Activated naive CD4-positive, alpha-beta T cell treated with anti-CD3 and anti-CD28 coated beads, Interleukin-2, amount 10 ng/mL, durations not matched to agents 7 days and 5 days (primary cell): ENCODE results near the gene ATP6AP1.

Experiments used
- CTCF ChIA-PET: fragments of 350-600 bp; sonication (Branson Sonifier 250); formaldehyde crosslinking; loops from one replicate; lab custom pipeline; 2021; ENCODE audit warnings: antibody characterized with exemption; lab: Charles Lee
- DNase-seq: peaks from one replicate; pipeline ENCODE4 v3.0.0-alpha.2; 2020
- H3K27ac Mint-ChIP-seq: one replicate; pipeline ENCODE4 v1.8.0; 2021; ENCODE audit warnings: mild to moderate bottlenecking, moderate library complexity, mixed read lengths
- H3K27me3 Mint-ChIP-seq: one replicate; pipeline ENCODE4 v1.8.0; 2021; ENCODE audit warnings: mild to moderate bottlenecking, mixed read lengths
- H3K36me3 Mint-ChIP-seq: one replicate; pipeline ENCODE4 v1.8.0; 2021; ENCODE audit warnings: mixed read lengths
- H3K4me1 Mint-ChIP-seq: one replicate; pipeline ENCODE4 v1.8.0; 2021; ENCODE audit warnings: mixed read lengths
- H3K4me3 Mint-ChIP-seq: one replicate; pipeline ENCODE4 v1.8.0; 2021; ENCODE audit warnings: mild to moderate bottlenecking, moderate library complexity, mixed read lengths
- H3K9me3 Mint-ChIP-seq: one replicate; pipeline ENCODE4 v1.8.0; 2021; ENCODE audit warnings: mixed read lengths

Gene ATP6AP1

DNA sequence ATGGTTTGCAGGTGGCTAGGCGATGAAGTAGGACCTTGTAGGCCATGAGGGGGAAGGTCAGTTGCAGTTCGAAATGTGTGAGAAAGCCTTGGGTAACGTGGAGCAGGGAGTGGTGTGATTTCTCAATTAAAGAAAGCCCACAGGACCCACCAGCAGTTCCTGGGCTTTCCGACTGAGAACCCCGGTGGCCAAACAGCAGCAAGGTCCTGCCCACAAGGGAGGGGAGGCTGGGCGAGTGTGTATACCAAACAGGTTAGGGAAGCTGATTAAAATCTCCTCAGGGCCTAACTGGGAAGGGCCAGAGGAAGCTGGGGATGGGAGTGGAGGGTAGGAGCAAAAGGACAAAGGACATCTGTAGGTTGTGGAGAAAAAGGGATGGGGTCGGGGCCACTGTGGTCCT lies 2.4 kb downstream of the ATP6AP1 start:
- Mint-ChIP-seq H3K27ac (no peak overlapping the region), H3K4me3 (no peak overlapping the region), H3K4me1 (peaks cover 31% of the 10 kb centered on the region), H3K9me3 (no peaks in the 10 kb centered on the region), H3K27me3 (no peaks in the 10 kb centered on the region), H3K36me3 (peaks cover 9% of the 10 kb centered on the region)
- DNase-seq: no peak
- CTCF ChIA-PET: no interaction called here

DNA sequence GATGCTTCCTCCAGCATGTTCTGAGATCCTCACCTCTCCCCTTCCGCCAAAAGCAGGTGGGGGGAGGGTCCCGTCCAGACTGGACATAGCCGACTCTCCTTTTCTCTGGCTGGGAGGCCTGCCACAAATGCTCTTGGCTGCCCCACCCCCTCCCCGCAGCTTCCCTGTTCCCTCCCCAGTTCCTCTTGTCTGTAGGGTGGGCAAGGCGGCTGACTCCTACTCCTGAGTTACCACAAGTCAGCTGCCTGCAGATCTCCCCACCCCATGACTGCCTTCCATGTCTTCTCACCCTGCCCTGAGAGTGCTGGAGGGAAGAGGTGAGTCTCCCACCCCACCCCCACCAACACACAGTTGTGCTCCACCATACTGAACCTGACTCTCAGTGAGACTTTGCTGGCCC lies 2.9 kb downstream of the ATP6AP1 start:
- Mint-ChIP-seq H3K4me3 (no peak overlapping the region), H3K4me1 (peaks cover 35% of the 10 kb centered on the region), H3K9me3 (no peaks in the 10 kb centered on the region), H3K27me3 (no peaks in the 10 kb centered on the region), H3K27ac (no peak overlapping the region), H3K36me3 (peaks cover 14% of the 10 kb centered on the region)
- no peak for DNase-seq
- CTCF ChIA-PET: no interaction called here

DNA sequence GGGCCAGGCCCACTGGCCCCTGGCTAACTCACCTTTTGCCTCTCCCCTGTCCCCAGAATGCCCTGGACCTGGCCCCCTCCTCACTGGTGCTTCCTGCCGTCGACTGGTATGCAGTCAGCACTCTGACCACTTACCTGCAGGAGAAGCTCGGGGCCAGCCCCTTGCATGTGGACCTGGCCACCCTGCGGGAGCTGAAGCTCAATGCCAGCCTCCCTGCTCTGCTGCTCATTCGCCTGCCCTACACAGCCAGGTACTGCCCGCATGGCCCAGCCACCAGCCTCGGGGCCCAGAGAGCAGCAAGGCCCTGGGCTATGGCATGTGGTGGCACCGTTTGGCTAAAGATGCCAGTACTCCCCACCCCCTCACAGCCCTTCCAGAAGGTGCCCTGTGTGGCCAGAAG lies 3.7 kb downstream of the ATP6AP1 start:
- DNase-seq: no peak
- H3K27ac Mint-ChIP-seq: no peak overlapping the region
- H3K4me3 Mint-ChIP-seq: no peak overlapping the region
- no peaks in the 10 kb centered on the region for H3K9me3 Mint-ChIP-seq
- H3K4me1 Mint-ChIP-seq: peaks cover 34% of the 10 kb centered on the region
- no peaks in the 10 kb centered on the region for H3K27me3 Mint-ChIP-seq
- H3K36me3 Mint-ChIP-seq: peaks cover 14% of the 10 kb centered on the region
- CTCF ChIA-PET: no interaction called here

DNA sequence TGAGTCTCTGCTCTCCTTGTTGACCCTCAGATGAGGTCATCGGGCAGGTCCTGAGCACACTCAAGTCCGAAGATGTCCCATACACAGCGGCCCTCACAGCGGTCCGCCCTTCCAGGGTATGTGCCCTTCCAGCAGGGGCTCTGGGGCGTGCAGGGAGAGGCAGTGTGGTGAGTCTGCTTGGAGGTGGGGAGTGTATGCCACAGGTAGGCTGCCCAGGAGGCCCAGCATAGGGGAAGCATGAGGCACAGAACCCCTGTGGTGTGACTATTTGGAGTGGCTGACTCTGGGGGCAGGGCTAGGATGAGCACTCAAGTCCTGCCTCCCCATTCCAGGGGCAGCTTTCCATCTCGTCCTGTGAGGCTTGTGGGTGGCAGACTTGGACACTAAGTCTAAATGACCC lies 5.1 kb downstream of the ATP6AP1 start:
- DNase-seq: no peak

DNA sequence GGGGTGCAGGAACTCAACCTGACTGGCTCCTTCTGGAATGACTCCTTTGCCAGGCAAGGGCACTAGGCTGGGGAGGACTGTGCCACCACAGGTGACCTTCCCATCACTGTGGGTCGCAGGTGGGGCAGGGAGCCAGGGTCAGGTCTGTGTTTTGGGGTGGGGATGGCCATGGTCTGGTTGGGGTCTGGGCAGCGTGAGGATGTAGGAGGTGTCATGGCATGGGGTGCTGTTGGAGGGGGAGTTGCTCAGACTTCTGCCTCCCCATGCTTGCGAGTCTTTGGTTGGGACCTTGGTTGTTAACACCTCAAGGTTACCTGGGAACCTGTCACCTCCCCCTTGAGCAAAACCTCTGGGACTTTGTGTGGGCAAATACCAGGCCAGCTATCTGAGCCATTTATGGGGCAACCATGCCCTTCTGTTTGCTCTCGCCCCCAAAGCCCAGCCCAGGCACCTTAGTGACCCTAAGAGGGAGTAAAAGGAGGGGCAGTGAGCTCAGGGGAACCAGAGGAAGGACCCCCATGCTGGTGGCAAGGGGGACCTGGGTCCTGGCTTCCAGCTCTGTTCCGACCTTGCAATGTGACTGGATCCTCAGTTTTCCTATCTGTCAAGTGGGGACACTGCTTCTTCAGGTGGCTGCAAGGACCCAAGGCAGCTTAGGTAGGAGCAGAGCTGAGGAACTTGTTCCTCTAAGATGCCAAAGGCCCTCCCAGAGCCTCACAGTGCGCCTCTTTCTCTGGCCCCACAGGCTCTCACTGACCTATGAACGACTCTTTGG lies 6.1 kb downstream of the ATP6AP1 start:
- Mint-ChIP-seq H3K9me3 (no peaks in the 10 kb centered on the region), H3K27ac (no peak overlapping the region), H3K27me3 (peaks cover 4% of the 10 kb centered on the region), H3K36me3 (peaks cover 16% of the 10 kb centered on the region), H3K4me1 (peaks cover 32% of the 10 kb centered on the region), H3K4me3 (no peak overlapping the region)
- CTCF ChIA-PET: no interaction called here
- DNase-seq: no peak

More for the DNA sequence above, 5.1 kb downstream of the ATP6AP1 start:
- Mint-ChIP-seq H3K27me3 (peaks cover 4% of the 10 kb centered on the region), H3K4me1 (peaks cover 34% of the 10 kb centered on the region), H3K9me3 (no peaks in the 10 kb centered on the region), H3K27ac (no peak overlapping the region), H3K36me3 (peaks cover 16% of the 10 kb centered on the region), H3K4me3 (no peak overlapping the region)
- CTCF ChIA-PET: no interaction called here

DNA sequence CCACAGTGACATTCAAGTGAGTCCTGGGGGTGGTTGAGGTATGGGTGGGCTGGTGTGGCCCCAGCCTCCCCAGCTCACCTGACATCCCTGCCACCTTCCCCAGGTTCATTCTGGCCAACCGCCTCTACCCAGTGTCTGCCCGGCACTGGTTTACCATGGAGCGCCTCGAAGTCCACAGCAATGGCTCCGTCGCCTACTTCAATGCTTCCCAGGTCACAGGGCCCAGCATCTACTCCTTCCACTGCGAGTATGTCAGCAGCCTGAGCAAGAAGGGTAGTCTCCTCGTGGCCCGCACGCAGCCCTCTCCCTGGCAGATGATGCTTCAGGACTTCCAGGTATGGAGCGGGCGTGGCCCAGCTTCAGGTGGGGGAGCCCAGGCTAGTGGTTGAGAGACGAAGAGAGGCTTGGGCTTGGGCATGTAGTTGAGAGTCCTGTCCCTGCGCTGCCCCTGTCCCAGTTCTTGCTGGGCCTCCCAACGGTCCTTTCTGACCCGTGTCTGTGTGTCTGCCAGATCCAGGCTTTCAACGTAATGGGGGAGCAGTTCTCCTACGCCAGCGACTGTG lies 6.8 kb downstream of the ATP6AP1 start:
- DNase-seq: no peak
- Mint-ChIP-seq H3K27ac (no peak overlapping the region), H3K4me3 (no peak overlapping the region), H3K4me1 (peaks cover 30% of the 10 kb centered on the region), H3K36me3 (peaks cover 18% of the 10 kb centered on the region), H3K9me3 (no peaks in the 10 kb centered on the region), H3K27me3 (peaks cover 4% of the 10 kb centered on the region)
- CTCF ChIA-PET: no interaction called here

DNA sequence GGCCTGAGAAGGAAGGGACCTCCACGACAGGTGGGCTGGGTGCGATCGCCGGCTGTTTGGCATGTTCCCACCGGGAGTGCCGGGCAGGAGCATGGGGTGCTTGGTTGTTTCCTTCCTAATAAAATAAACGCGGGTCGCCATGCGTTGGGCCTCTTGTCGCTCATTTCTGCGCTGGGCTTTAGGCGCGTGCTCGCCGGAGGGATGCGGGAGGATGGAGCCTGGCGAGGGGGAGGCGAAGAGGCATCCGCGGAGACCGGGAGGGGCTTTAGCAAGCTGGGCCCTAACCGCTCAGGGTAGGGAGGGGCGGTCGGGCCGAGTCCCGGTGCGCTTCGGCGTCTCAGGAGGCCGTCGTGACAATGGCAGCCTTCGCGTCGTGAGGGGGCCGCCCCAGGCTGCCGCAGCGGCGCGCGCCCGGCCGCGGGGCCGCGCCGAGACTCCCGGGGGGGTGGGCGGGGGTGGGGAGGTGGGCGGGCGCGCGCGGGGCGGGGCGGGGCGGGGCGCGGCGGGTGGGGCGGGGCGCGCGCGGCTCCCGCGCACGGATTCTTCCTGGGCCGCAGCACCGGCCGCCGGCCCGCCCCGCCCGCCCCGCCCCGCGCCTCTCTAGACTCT lies 8.0 kb downstream of the ATP6AP1 start:
- Mint-ChIP-seq H3K27ac (peak overlapping the region; percentile 87), H3K36me3 (peaks cover 14% of the 10 kb centered on the region), H3K4me3 (peak overlapping the region; percentile 72), H3K9me3 (no peaks in the 10 kb centered on the region), H3K4me1 (peaks cover 26% of the 10 kb centered on the region), H3K27me3 (peaks cover 4% of the 10 kb centered on the region)
- CTCF ChIA-PET: interaction anchor here (0.6 kb wide), 1 partner anchor 38 kb away, joined by 3 read pairs; the partner anchor contains the start of gene RPL10
- DNase-seq: peak; percentile 64

DNA sequence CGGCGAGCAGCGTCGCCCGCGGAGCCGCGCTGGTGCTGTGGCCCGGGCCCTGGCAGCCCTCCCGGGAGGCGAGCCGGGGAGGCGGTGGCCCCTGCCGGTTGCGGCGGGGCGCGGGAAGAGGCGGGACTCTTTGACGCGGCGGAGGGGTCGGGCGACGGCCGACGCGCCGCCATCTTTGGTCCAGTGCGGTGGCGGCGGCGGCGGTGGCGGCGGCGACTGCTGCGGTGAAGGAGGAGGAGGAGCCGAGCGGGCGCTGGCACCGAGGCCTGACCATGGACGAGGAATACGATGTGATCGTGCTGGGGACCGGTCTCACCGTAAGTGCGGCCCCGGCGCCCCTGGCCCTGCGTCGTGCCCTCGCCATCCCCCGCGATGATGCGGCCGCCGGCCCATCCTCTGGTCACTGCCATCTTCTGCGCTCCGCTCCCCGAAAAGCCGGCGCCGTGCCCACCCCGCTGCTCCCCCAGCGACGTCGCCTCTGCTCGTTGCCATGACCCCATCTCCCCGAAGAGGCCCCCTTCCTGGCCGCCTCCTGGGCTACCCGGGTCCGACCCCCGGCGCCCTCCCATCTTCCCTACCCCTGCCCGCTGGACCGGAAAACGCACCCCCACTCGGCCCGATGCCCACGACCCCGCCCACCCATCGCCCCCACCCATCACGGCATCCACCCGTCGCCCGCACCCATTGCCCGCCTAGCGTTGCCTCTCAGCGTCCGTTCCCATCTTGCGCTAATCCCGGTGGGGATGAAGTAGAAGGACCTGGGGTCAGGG lies 8.7 kb downstream of the ATP6AP1 start, which contains the start of gene GDI1:
TSS of gene GDI1 (plus strand) at position 172 of the 770 bp plus-strand sequence. CDS start at position 273, 101 bp downstream.
- H3K27me3 Mint-ChIP-seq: peaks cover 4% of the 10 kb centered on the region
- peak within 1 kb of the TSS; percentile 79 for H3K4me3 Mint-ChIP-seq
- CTCF ChIA-PET: no interaction called here

DNA sequence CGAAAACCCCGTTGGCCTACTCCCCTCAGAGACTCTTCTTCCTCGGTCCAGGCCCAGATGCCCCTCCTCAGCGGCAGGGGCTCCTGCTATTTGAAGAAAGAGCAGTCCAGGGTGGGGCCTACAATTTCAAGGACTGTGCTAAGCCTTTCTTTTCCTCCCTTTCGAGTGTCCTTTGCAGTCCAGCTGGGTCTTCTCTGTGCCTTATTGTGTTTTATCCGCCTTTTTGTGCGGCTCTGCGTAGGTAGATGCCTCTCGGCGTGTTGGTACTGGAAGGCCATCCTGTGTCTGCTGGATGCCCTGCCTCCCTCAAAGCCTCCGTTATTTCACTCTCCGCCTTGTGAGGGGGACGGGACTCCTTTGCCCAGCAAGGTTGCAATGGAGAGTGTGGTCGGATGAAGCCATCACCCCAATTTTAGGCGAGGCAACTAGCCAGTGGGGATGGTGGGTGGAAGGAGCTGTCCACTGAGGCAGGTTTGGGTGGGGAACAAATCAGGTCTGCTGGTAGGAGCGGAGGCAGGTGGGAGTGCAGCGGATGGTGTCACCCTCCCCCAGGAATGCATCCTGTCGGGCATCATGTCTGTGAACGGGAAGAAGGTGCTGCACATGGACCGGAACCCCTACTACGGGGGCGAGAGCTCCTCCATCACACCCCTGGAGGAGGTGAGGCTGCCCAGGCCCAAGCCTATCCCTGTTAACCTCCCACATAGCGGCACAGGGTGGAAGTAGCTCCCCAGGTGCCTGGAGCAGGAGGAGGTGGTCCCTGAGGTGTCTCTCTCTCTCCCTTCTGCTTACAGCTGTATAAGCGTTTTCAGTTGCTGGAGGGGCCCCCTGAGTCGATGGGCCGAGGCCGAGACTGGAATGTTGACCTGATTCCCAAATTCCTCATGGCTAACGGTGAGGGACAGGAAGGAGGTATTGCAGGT lies 9.8 kb downstream of the ATP6AP1 start:
- Mint-ChIP-seq H3K36me3 (peaks cover 15% of the 10 kb centered on the region), H3K4me1 (peaks cover 33% of the 10 kb centered on the region), H3K27me3 (peaks cover 4% of the 10 kb centered on the region), H3K9me3 (no peaks in the 10 kb centered on the region), H3K4me3 (peak overlapping the region; percentile 79), H3K27ac (peak overlapping the region; percentile 73)
- no peak for DNase-seq
- CTCF ChIA-PET: no interaction called here

More for the DNA sequence above, 8.7 kb downstream of the ATP6AP1 start, which contains the start of gene GDI1:
- Mint-ChIP-seq H3K9me3 (no peaks in the 10 kb centered on the region), H3K27ac (peak within 1 kb of the TSS; percentile 87), H3K4me1 (peaks cover 31% of the 10 kb centered on the region), H3K36me3 (peaks cover 17% of the 10 kb centered on the region)
- DNase-seq: peak; percentile 65

DNA sequence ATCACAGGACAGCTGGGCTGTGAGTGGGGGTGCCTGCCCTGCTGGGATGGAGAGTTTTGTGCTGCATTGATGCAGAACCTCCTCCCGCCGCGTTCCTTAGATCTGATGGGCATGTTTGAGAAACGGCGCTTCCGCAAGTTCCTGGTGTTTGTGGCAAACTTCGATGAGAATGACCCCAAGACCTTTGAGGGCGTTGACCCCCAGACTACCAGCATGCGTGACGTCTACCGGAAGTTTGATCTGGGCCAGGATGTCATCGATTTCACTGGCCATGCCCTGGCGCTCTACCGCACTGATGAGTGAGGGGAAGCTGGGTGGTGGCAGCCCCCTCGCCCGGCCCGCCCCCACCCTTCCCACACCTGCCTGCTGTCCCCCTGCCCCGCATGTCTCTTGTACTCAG lies 11.4 kb downstream of the ATP6AP1 start:
- no peak for DNase-seq
- Mint-ChIP-seq H3K4me3 (no peak overlapping the region), H3K9me3 (no peaks in the 10 kb centered on the region), H3K4me1 (peaks cover 39% of the 10 kb centered on the region), H3K27ac (no peak overlapping the region), H3K36me3 (peaks cover 14% of the 10 kb centered on the region), H3K27me3 (peaks cover 4% of the 10 kb centered on the region)
- CTCF ChIA-PET: no interaction called here

DNA sequence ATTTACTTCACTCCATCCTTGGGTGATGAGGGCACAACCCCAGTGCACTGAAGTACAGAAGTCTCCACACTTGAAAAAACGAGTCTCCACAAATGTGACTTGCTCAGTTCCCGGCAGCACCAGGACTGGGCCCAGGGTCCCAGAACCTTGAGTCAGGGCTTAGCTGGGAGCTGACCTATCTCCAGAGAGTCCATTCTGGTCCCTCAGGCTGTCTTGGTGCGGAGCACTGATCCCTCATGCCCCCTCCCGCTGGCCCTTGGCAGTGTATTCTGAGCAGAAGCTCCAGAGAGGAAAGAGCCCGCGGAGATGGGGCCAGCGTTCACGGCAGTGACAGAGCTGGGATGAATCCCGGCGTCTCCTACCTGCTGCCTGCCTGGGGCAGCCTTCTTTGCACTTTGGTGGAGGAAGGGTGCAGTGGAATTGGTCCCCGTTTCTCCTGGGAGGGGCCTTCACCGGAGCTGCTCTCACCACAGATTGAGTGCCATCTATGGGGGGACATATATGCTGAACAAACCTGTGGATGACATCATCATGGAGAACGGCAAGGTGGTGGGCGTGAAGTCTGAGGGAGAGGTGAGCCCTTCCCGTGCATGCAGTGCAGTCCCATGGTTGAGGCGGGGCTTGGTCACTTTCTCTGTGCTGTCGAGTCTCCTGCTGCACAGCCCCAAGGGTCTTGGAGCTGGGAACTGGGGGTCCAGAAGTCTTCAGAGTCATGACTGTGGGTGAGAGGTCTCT lies 12.3 kb downstream of the ATP6AP1 start:
- DNase-seq: no peak
- no peak overlapping the region for H3K27ac Mint-ChIP-seq
- peaks cover 14% of the 10 kb centered on the region for H3K36me3 Mint-ChIP-seq
- H3K4me3 Mint-ChIP-seq: no peak overlapping the region
- H3K4me1 Mint-ChIP-seq: peaks cover 42% of the 10 kb centered on the region
- peaks cover 4% of the 10 kb centered on the region for H3K27me3 Mint-ChIP-seq
- CTCF ChIA-PET: no interaction called here
- no peaks in the 10 kb centered on the region for H3K9me3 Mint-ChIP-seq

DNA sequence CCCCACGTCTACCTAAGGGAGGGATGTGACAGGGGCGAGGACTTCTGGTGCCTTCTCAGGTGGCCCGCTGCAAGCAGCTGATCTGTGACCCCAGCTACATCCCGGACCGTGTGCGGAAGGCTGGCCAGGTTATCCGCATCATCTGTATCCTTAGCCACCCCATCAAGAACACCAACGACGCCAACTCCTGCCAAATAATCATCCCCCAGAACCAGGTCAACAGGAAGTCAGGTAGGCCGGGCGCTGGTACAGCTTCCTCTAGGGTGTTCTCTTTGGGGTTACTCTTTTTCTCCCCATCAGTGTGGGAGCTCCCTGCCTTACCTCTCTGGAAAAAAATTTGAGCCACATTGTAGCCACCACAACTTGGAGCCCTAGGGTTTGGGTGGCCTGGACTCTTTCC lies 13.1 kb downstream of the ATP6AP1 start:
- H3K4me3 Mint-ChIP-seq: no peak overlapping the region
- H3K4me1 Mint-ChIP-seq: peaks cover 43% of the 10 kb centered on the region
- DNase-seq: no peak
- H3K9me3 Mint-ChIP-seq: no peaks in the 10 kb centered on the region
- peaks cover 11% of the 10 kb centered on the region for H3K36me3 Mint-ChIP-seq
- H3K27me3 Mint-ChIP-seq: peaks cover 4% of the 10 kb centered on the region
- CTCF ChIA-PET: no interaction called here
- H3K27ac Mint-ChIP-seq: peak overlapping the region; percentile 60
